Skin epidermis (tissue), 12 donors: Measurements from ENCODE around the gene ACTR1A.
A peak's percentile ranks its signal among the peaks of the same experiment; 100 is the strongest.
"Not testable (repeated sequence)": the region's sequence is repeated elsewhere in the genome, so short reads cannot be mapped to it uniquely, and the experiment has no call there.

Source experiments
- H3K27ac ChIP-seq, 21 experiments: fragments of 200-600 bp; sonication (generic) in 11 of 21; one replicate each; pipeline ENCODE4 v1.5.0; 2020; ENCODE audit warnings: mild to moderate bottlenecking in 3 of 21, inconsistent platforms in 2 of 21, moderate library complexity in 2 of 21
- H3K4me3 ChIP-seq, 7 experiments: fragments of 200-600 bp; sonication (generic) in 2 of 7; one replicate each; pipeline ENCODE4 v1.5.0; 2020; ENCODE audit warnings: inconsistent platforms in 2 of 7, mild to moderate bottlenecking in 2 of 7, moderate library complexity in 1 of 7

Gene ACTR1A

DNA sequence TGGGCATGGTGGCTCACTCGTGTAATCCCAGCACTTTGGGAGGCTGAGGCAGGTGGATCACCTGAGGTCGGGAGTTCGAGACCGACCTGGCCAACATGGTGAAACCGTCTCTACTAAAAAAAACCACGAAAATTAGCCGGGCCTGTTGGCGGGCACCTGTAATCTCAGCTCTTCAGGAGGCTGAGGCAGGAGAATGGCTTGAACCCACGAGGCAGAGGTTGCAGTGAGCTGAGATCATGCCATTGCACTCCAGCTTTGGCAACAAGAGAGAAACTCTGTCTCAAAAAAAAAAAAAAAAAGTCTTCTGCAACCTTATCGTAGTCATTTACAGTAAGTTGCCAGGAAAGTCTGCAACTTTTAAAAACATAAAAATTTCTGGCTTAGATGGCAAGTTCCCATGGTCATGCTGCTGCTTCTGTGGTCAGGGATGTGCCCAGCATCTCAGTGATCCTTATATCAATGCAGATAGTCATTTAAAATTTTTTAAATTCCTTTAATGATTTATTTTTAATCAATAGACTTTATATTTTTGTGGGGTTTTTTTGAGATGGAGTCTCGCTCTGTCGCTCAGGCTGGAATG, 16.8 kb upstream of the ACTR1A start:
- no peak overlapping the region for H3K27ac ChIP-seq

DNA sequence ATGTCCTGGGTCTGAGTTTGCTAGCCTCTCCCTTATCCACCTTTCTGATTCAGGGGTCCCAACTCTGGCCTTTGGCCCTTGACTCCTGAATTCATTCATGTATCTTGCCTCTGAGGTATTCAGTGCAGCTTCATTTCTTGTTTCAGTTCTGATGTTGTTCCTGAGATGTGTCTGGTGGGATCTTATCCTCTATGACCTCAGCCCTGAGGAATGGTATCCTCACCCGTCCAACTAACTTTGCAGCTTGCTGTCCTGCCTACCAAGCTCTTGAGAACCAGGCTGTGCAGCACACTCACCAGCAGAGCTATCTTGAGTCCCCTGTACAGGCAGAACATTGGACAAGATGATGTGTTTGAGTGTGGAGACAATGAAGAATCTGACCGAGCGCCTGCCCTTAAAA, 15.0 kb upstream of the ACTR1A start:
- no peak overlapping the region for H3K4me3 ChIP-seq
- H3K27ac ChIP-seq: no peak overlapping the region

More for the DNA sequence above, 16.8 kb upstream of the ACTR1A start:
- no peak overlapping the region for H3K4me3 ChIP-seq

DNA sequence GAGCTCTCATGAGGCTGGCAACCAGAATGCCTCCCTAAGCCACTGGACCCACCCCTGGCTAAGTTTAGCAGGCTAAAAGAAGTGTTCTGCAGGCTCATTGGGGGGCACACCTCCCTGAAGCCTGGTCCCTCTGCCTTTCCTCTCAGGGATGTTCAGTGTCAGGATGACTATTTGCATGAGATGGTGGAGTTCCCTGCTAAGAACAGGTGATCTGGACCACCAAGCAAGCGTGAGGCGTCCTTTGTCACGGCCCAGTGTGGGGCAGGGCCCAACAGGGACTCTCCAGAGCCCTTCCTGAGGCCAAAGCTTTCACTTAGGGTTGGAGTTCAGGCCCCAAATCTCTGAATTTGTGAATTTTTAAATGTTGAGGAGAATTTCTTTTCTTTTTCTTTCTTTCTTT, 13.2 kb upstream of the ACTR1A start:
- H3K4me3 ChIP-seq: no peak overlapping the region
- H3K27ac ChIP-seq: no peak overlapping the region

DNA sequence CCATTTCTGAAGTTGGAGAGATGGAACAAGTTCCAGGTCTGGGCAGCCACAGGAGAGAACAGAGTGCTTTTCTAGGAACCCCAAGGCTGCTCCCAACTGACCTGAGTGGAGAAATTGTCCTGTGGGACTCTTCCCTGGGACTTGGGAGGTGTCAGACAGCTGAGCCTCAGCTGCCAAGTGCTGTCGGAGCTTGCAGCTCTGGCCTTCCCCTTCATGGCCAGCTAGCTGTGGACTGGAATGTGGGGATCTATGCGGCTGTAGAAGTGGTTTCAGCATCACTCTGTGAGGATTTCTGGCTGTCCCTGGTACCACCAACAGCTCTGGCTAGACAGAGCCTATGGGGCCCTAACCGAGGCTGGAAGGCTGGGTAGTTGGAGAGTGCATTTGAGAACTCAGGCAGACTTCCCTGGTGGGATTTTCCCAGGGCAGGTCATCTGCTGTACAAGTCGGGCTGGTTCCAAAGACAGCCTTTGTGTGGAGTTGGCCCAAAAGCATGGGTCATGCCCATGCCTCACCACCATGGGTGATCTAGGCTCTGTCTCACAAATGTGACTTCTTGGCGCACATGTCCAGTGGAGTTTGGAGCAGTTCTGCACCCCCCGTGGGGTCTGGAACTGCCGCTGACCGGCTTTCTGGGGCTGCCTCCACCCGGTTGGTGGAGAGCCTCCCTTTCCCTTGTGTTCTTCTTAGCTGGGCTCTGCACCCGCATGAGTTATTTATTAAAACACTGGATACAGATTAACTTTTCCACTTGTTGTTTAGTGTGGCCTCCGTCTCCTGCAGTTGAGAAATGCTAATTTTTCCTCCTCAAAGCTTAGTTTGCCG, 12.2 kb upstream of the ACTR1A start:
- no peak overlapping the region for H3K4me3 ChIP-seq
- peak overlapping the region in 3 of 21 experiments; percentile 2 to 20 (median 3) for H3K27ac ChIP-seq

DNA sequence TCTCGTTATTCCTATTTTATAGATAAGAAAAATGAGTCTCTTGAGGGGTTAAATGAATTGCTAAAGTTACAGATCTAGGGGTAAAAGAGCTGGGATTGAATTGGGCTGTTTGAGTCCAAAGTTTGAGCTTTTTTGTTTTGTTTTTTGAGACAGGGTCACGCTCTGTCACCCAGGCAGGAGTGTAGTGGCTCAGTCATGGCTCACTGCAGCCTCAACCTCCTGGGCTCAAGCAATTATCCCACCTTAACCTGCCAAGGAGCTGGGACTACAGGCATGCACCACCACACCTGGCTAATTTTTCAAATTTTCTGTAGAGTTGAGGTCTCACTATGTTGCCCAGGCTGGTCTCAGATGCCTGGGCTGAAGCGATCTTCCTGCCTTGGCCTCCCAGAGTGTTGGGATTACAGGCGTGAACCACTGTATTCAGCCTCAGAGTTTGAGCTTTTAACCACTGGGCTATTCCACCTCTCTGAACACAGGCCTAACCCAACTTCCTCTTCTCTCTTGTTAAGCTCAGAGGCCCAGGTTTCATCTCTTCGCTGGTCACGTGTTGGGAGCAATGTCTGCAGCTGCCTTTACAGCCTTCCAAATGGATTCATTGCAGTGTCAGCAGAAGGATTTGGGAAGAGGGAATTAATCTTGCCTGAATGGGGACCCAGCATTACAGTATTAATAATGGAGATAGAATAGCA, 9.2 kb upstream of the ACTR1A start:
- H3K4me3 ChIP-seq: no peak overlapping the region
- H3K27ac ChIP-seq: peak overlapping the region in 2 of 21 experiments; percentile 36 to 54

DNA sequence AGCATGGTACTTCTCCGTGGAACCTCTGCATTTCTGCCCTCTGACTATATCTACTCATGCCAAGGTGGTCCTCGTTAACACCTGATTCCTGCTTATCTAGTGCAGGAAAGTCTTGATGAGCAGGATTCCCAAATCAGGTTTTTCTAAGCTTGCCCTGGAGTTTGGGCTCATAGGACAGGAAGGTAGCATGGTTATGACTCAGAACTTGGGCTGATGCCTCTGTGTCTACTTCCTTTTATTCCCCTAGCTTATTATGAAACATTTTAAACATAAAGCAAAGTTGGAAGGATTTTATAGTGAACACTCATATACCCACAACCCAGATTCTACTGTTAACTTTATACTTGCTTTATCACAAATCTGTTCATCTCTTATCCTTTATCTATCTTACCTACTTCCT, 6.9 kb upstream of the ACTR1A start:
- H3K4me3 ChIP-seq: no peak overlapping the region
- H3K27ac ChIP-seq: peak overlapping the region in 13 of 21 experiments; percentile 1 to 75 (median 43)

DNA sequence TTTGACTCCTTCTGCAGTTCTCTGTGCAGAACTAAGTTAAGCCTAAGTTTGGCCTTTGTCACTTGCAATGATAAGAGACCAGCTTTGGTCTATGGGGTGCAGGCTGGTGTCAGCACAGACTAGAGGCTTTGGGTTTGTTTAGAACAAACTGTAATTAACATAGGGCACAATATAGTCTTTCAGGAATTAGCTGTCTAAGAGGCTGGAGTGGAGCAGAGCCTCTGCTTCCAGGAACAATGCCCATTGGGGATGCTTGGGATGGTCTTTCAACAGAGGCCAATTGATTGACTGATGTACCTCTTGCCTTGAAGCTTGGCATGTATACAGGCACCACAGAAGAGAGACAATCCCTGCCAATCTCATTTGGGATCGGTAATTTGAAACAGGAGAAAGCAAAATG, 6.0 kb upstream of the ACTR1A start:
- Histone ChIP-seq H3K4me3 (no peak overlapping the region), H3K27ac (peak overlapping the region in 10 of 21 experiments; percentile 1 to 75 (median 48))

DNA sequence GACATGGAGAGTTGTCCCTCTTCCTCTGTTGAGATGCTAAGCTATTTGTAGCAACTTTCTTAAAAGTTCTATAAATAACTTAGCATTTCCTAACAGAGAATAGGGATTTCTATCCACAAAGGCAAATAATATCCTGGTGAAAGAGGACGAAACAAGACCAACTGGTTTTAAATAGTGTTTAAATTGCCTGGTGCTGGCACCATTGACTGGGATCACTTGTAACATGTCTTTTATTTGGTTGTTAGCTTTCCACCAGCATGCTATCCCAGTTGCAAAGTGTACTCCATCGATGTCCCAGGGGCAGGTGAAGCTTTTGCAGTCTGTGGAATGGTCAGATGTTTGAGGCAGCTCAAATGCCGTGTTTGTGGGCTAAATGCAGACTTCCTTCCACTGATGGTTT, 5.0 kb upstream of the ACTR1A start:
- no peak overlapping the region for H3K27ac ChIP-seq
- H3K4me3 ChIP-seq: no peak overlapping the region

DNA sequence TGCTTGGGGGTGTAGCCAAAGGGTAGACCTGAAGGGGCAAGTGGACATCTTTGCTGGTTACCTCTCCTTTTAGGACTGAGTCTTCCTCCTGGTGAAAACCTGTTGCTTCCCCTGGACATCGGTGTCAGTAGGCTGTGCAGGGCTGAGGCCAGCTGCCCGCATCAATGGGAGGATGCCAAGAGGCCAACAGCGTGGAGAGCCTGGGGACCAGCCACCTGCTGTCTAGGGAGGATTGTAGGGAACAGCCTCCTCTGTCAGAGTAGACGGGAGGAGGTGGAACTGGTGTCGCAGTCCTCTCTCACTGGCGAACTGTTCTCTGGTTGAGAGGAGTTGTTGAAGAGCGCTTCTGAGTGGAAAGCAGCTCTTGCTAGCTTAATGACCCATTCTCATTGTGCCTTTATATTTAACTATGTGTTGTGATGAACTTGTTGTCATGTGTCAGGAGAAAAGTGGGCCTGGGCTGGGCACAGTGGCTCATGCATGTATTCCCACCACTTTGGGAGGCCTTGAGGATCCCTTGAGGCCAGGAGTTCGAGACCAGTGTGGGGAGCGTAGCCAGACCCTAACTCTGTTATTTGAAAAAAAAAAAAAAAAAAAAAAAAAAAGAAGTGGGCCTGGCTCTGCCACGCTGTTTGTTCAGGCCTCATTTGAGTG, 3.1 kb upstream of the ACTR1A start:
- Histone ChIP-seq H3K27ac (peak overlapping the region in 8 of 21 experiments; percentile 42 to 94 (median 92)), H3K4me3 (peak overlapping the region in 3 of 7 experiments; percentile 91 to 99 (median 92))

DNA sequence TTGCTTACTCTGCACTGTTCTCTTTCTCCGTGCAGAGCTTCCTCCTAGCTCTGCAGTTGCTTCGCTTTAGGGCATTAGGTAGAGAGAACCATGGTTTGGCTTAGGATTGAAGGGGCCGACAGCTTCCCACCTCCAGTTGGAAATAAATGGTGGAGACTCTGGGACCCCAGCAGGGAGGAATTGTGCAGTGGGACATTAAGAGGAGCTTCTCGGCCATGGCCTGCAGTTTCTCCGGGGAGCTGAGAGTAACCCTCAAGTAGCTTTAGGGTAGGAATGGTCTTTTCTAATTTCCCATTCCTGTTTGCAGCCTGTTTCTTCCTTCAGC, 2.4 kb upstream of the ACTR1A start:
- peak overlapping the region; percentile 77 to 99 (median 92) for H3K4me3 ChIP-seq
- H3K27ac ChIP-seq: peak overlapping the region in 19 of 21 experiments; percentile 78 to 94 (median 90)

DNA sequence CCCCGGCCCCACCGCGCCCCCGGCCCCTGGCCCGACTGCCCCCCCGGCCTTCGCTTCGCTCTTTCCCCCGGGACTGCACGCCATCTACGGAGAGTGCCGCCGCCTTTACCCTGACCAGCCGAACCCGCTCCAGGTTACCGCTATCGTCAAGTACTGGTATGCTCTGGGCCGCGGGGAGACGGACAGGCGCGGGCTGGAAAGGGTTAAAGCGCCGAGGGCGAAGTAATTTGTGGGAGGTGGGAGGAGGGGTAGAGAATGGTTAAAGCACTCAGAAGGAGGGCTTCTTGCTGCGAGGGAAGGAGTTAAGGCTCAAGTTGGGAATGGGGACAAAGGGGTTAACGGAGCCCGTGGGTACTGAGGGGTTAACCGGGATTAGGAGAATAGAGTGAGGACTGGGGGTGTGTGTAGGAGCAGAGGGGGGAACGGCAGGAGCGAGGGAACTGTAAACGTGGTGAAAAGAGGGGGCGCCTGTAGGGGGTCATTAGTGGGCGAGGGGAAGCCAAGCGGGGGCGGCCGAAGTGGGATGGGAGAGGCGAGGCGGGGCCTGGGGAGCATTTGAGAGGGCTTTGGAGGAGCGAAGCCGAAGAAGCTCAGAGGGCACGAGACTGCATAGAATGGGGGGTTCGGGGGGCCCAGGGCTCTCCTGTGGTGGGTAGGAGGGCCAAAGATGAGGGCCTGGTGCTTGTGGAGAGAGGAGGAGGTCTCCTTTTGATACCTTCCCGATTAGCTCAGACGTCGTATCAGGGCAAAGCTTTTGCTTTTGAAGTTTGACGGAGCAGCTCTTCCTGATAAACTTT, 1.9 kb upstream of the ACTR1A start:
- peak overlapping the region; percentile 68 to 94 (median 90) for H3K27ac ChIP-seq
- peak overlapping the region; percentile 77 to 99 (median 92) for H3K4me3 ChIP-seq

DNA sequence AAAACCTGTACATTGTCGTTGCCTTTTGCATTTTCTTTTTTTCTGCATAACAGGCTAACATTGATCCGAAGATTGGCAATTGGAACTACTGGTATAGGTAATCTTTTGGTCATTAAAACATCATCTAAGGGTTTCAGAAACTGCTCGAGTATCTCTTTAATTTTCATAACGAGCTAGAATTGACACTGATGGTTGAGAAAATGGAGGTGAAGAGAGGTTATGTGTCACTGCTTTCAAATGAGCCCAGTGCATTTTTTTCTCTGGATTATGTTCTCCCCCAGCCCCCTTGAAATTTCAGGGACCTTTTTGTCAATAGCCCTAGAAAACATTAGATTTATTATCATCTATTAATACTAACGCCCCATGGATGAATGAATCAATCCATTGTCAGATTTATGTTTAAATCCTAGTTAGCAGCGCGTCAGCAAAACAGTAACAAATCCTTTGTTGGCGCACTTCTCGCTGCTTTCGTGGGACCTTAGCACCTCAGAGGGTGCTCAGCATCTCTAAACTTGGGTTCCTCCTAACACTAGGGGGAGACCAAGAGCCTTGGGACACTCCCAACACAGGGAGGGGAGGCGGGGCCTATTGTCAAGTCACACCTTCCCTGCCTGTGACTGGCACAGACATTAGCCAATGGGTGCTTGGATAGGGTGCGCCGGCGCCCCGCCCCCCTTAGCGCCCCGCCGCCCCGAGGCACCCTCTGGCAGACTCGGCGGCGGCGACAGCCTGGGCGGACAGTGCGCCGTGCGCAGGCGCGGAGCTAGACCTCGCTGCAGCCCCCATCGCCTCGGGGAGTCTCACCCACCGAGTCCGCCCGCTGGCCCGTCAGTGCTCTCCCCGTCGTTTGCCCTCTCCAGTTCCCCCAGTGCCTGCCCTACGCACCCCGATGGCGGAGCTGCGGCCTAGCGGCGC, 1.0 kb upstream of the ACTR1A start, which contains the start of gene SUFU:
TSS of gene SUFU (plus strand) at position 709 of the 915 bp plus-strand sequence. CDS start at position 890, 181 bp downstream.
- peak within 1 kb of the TSS; percentile 77 to 99 (median 92) for H3K4me3 ChIP-seq
- H3K27ac ChIP-seq: peak within 1 kb of the TSS; percentile 68 to 94 (median 91)

DNA sequence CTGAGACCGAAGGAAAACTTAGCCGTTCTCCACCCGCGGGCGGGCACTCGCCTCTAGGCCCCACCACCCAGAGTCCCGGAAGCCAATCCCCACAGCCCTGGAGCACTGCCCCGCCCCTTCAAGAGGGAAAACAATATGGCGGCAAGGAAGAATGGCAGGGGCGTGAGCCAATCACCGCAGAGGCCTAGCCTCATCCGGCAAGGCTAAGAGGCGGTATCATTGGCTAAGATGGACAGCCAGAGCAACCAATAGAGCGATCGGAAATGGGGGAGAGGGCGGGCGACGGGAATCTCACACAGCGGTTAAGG, 529 bp downstream of the ACTR1A start:
- peak overlapping the region; percentile 63 to 90 (median 83) for H3K4me3 ChIP-seq
- H3K27ac ChIP-seq: peak overlapping the region in 20 of 21 experiments; percentile 76 to 94 (median 88)

DNA sequence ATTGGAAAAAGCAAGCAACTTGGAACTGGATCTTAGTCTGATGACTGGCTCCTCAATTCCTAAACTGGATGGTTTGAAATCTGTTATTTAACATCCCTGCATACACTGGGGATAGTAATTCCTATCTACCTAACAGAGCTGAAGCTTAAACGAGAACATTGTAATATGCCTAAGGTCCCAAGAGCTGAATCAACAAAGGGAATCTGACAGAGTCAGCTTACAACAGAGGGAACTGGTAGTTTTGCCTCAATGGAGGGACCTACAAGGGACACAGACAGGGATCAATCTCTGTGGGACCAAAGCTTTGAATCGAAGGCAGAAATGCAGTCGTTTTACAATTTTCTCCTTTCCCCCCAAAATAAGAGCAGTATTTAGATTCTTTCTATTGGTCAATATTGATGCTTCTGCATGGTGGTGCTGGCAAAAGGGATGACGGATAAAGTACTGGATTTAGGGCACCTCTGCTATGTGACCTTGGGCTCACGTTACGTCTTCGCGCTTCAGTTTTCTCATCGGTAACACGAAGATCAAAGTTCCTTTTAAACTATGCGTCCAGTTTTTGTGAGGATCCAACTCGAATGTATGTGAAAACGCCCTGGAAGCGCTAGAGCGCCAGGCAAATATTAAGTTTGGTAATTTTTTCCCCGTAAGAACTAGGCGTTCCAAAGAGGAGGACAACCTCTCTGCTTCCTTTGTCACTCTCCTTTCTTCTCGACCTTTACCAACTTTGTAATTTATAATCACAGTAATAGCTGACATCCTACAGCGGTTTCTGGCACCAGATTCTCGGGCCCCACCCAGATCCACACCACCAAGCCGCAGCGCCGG, 1.1 kb downstream of the ACTR1A start:
- H3K27ac ChIP-seq: peak overlapping the region in 20 of 21 experiments; percentile 20 to 94 (median 77)
- peak overlapping the region; percentile 63 to 90 (median 83) for H3K4me3 ChIP-seq

DNA sequence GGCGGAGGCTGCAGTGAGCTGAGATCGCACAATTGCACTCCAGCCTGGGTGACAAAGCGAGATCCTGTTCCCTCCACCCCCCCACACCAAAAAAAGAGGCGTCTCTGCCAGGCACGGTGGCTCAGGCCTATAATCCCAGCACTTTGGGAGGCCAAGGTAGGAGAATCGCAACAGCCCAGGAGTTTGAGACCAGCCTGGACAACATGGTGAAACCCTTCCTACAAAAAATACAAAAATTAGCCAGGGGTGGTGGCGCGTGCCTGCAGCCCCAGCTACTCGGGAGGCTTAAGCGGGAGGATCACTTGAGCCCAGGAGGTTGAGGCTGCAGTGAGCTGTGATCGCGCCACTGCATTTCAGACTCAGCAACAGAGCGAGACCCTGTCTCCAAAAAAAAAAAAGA, 1.8 kb downstream of the ACTR1A start:
- H3K4me3 ChIP-seq: not testable (repeated sequence)
- H3K27ac ChIP-seq: peak overlapping the region in 4 of 21 experiments; percentile 20 to 90 (median 82)

DNA sequence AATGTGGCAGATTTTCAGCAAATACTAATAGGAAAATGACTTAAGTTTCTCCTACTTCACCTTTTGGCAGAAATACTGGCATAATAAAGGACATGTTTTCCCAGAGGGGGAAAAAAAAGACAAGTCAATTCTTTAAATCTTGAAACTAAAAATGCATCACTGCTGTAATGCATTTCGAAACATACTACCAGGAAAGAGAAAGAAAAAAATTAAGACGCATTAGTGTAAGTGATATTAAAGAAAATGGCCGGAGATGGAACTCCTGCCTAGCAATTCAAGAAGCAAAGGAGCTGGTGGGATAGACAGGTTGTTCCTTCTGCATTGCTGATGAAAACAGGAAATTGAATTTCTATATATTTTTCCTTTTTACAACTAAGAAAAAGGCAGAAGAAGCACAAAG, 3.2 kb downstream of the ACTR1A start:
- no peak overlapping the region for H3K4me3 ChIP-seq
- no peak overlapping the region for H3K27ac ChIP-seq

DNA sequence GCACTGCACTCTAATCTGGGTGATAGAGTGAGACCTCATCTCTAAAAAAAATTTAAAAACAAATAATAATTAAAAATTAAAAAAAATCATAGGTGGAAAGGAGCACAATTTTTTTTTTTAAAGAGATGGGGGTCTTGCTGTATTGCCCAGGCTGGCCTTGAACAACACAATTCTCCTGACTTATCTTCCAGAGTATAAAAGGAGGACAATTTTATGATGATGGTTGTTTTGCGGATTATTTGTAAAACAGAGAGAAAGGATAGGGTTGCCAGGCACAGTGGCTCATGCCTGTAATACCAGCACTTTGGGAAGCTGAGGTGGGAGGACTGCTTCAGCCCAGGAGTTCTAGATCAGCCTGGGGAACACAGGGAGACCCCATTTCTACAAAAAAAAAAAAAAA, 5.0 kb downstream of the ACTR1A start:
- H3K4me3 ChIP-seq: no peak overlapping the region
- H3K27ac ChIP-seq: peak overlapping the region in 1 of 21 experiments; percentile 4
